Non-pigmented ciliary epithelial cell (primary cell): ENCODE results near the gene NBEA.

Source experiments
- DNase-seq: peaks from one replicate; pipeline ENCODE4 v3.0.0-alpha.2; 2010; ENCODE audit warnings: low read depth

The NBEA gene

GRCh38 chr13:35595181-35595580 is 653.1 kb downstream of the NBEA start:
- no peak for DNase-seq

- DNase-seq, result no peak
These were observed 654.4 kb downstream of the NBEA start for GRCh38 chr13:35596321-35597030.

GRCh38 chr13:35597451-35597850 is 655.4 kb downstream of the NBEA start:
- DNase-seq, result no peak

GRCh38 chr13:35598233-35598632 is 656.2 kb downstream of the NBEA start:
- DNase-seq, result no peak

- no peak for DNase-seq
These were observed 656.8 kb downstream of the NBEA start for GRCh38 chr13:35598790-35599369.

- DNase-seq, result no peak
These were observed 657.3 kb downstream of the NBEA start for GRCh38 chr13:35599384-35599783.

GRCh38 chr13:35600137-35600536 is 658.1 kb downstream of the NBEA start:
- DNase-seq, result no peak

- no peak for DNase-seq
These were observed 661.7 kb downstream of the NBEA start for GRCh38 chr13:35603593-35604285.

GRCh38 chr13:35614666-35615065 is 672.6 kb downstream of the NBEA start:
- DNase-seq, result no peak

GRCh38 chr13:35617420-35617819 is 675.4 kb downstream of the NBEA start:
- DNase-seq, result no peak

GRCh38 chr13:35618565-35619083 is 676.6 kb downstream of the NBEA start:
- DNase-seq, result no peak

GRCh38 chr13:35621989-35622388 is 679.9 kb downstream of the NBEA start:
- DNase-seq, result no peak

GRCh38 chr13:35629026-35629425 is 687.0 kb downstream of the NBEA start:
- DNase-seq, result no peak

- peak; percentile 23 for DNase-seq
These were observed 688.6 kb downstream of the NBEA start for GRCh38 chr13:35630551-35631275.

- DNase-seq, result no peak
These were observed 689.6 kb downstream of the NBEA start for GRCh38 chr13:35631666-35632065.

GRCh38 chr13:35643625-35644024 is 701.6 kb downstream of the NBEA start:
- no peak for DNase-seq

GRCh38 chr13:35646056-35646774 is 704.1 kb downstream of the NBEA start:
- no peak for DNase-seq

GRCh38 chr13:35648201-35648600 is 706.1 kb downstream of the NBEA start:
- no peak for DNase-seq

- no peak for DNase-seq
These were observed 707.1 kb downstream of the NBEA start for GRCh38 chr13:35649162-35649561.

GRCh38 chr13:35659796-35660195 is 717.7 kb downstream of the NBEA start:
- DNase-seq, result no peak

GRCh38 chr13:35664747-35665146 is 722.7 kb downstream of the NBEA start:
- DNase-seq, result no peak

- no peak for DNase-seq
These were observed 727.3 kb downstream of the NBEA start for GRCh38 chr13:35669321-35669720.
